NB4 (cell line): ENCODE measurements around the gene PABPC3.

Experiments used
- DNase-seq: peaks from one replicate; pipeline ENCODE4 v3.0.0; 2010; ENCODE audit warnings: low read depth
- H3K4me3 ChIP-seq: one replicate; pipeline ENCODE4 v1.5.1; 2011; ENCODE audit warnings: mild to moderate bottlenecking, low read depth, low read length, moderate library complexity
- MAX ChIP-seq: IDR thresholded peaks from 2 replicates; pipeline ENCODE4 v1.6.1; 2011; ENCODE audit warnings: low read depth, low read length
- MYC ChIP-seq: IDR thresholded peaks from 2 replicates; pipeline ENCODE4 v1.6.1; 2011; ENCODE audit warnings: low read depth, low read length
- POLR2A ChIP-seq: IDR thresholded peaks from 2 replicates; pipeline ENCODE4 v1.6.1; 2011; ENCODE audit warnings: mild to moderate bottlenecking; ENCODE audit not compliant: insufficient read length; ENCODE audit errors: extremely low read depth
- TF ChIP-seq, protein P1 (sequence below): IDR thresholded peaks from one replicate; pipeline ENCODE4 v1.5.1; 2012; ENCODE audit warnings: low read depth, low read length

Gene PABPC3

GRCh38 chr13:25103711-25104110 is 7.8 kb downstream of the PABPC3 start:
- no peak for DNase-seq
- H3K4me3 ChIP-seq, result no peak overlapping the region
- TF ChIP-seq MYC (no peak), POLR2A (no peak), MAX (no peak)
- TF ChIP-seq, protein P1, sequence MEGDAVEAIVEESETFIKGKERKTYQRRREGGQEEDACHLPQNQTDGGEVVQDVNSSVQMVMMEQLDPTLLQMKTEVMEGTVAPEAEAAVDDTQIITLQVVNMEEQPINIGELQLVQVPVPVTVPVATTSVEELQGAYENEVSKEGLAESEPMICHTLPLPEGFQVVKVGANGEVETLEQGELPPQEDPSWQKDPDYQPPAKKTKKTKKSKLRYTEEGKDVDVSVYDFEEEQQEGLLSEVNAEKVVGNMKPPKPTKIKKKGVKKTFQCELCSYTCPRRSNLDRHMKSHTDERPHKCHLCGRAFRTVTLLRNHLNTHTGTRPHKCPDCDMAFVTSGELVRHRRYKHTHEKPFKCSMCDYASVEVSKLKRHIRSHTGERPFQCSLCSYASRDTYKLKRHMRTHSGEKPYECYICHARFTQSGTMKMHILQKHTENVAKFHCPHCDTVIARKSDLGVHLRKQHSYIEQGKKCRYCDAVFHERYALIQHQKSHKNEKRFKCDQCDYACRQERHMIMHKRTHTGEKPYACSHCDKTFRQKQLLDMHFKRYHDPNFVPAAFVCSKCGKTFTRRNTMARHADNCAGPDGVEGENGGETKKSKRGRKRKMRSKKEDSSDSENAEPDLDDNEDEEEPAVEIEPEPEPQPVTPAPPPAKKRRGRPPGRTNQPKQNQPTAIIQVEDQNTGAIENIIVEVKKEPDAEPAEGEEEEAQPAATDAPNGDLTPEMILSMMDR, result no peak

DNA sequence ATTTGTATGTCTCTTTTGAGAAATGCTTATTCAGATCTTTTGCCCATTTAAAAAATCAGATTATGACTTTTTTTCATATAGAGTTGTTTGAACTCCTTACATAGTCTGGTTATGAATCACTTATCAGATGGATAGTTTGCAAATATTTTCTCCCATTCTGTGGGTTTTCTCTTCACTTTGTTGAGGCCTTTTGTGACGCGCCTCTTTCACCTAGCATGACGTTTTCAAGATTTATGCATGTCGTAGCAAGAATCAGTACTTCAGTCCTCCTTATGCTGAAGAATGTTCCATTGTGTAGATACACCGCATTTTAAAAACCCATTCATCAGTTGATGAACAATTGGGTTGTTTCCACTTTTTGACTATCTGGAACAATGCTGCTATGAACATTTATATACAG is 13.4 kb downstream of the PABPC3 start:
- no peak overlapping the region for H3K4me3 ChIP-seq
- TF ChIP-seq MYC (no peak), MAX (no peak), POLR2A (no peak)
- TF ChIP-seq, protein P1, result no peak
- no peak for DNase-seq

- no peak for DNase-seq
- TF ChIP-seq, protein P1, result no peak
- TF ChIP-seq MAX (no peak), POLR2A (no peak), MYC (no peak)
- H3K4me3 ChIP-seq, result no peak overlapping the region
Measured at GRCh38 chr13:25110956-25111584, 15.1 kb downstream of the PABPC3 start.

GRCh38 chr13:25111585-25111956 is 15.6 kb downstream of the PABPC3 start:
- TF ChIP-seq POLR2A (no peak), MAX (no peak), MYC (no peak)
- TF ChIP-seq, protein P1, result no peak
- DNase-seq, result no peak
- H3K4me3 ChIP-seq, result no peak overlapping the region

DNA sequence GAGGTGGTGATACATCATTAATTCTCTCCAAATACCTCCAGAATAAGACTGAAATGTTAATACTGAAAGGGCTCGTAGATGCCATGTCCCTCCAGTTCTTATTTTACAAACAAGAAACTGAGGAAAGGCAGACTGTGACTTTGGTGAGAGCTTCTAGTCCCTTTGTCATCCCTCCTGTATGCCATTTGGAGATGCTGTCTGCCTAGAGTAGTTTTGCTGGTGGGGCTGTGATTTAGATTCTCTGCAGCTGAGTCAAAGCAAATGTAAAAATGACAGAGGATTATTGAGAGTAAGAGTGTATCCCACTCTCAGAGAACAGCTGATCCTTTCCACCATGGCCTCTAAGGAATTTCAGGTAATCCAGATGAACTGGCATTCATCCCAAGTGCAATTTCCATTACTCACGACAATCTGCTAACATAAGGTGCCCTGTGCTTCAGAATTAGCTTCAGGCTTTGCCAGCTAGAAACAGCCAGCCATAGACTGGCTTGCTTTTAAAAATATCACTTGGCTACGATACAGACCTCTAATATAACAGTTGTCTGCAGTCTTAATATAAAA is 16.8 kb downstream of the PABPC3 start:
- TF ChIP-seq POLR2A (no peak), MYC (no peak), MAX (no peak)
- TF ChIP-seq, protein P1, result no peak
- no peak for DNase-seq

More for the DNA sequence above, 16.8 kb downstream of the PABPC3 start:
- no peak overlapping the region for H3K4me3 ChIP-seq
